SK-N-SH (cell line): ENCODE data around the gene GTPBP4. TPM values are rescaled to one million over a fixed set of nuclear protein-coding genes. Genes with fewer than 3 reads are reported as not detected.

ENCODE experiments used
- CTCF ChIA-PET: fragments of 300-600, 350-600 bp; formaldehyde crosslinking; extraction: SDS; loops from one replicate; lab custom pipeline; 2021; lab: Yijun Ruan, JAX
- POLR2A ChIA-PET: fragments of 350-600 bp; sonication (Branson Sonifier 250); formaldehyde crosslinking; extraction: SDS; loops from one replicate; lab custom pipeline; 2020; ENCODE audit warnings: antibody characterized with exemption, inconsistent platforms; lab: Yijun Ruan, JAX
- DNase-seq: peaks from one replicate; pipeline ENCODE4 v3.0.0; 2012
- H2AFZ ChIP-seq: fragments of 200-600 bp; sonication (generic); 2 replicates; pipeline ENCODE4 v1.8.1; 2016; ENCODE audit warnings: antibody characterized with exemption, mild to moderate bottlenecking, low read depth
- H3F3A ChIP-seq: fragments of 200-600 bp; sonication (generic); replicated peaks from 2 replicates; pipeline ENCODE3; 2016; ENCODE audit warnings: antibody characterized with exemption, mild to moderate bottlenecking; ENCODE audit not compliant: insufficient read depth
- H3K27ac ChIP-seq, 2 experiments: fragments of 200-500 bp in 1 of 2; fragments of 200-600 bp in 1 of 2; sonication (Bioruptor generic) in 1 of 2; sonication (generic), shearing (Covaris generic) in 1 of 2; 2 replicates each; pipeline versions ENCODE4 v1.5.1 to v1.6.1; 2014 to 2016; ENCODE audit warnings: low read depth in 2 of 2, inconsistent platforms in 1 of 2, low read length in 1 of 2, mild to moderate bottlenecking in 1 of 2, mixed read lengths in 1 of 2
- H3K27me3 ChIP-seq: fragments of 200-600 bp; sonication (generic), shearing (Covaris generic); 2 replicates; pipeline ENCODE4 v1.6.1; 2016; ENCODE audit warnings: mixed run types; ENCODE audit not compliant: insufficient read depth
- H3K36me3 ChIP-seq, 2 experiments: fragments of 200-500 bp in 1 of 2; fragments of 200-600 bp in 1 of 2; sonication (Bioruptor generic) in 1 of 2; sonication (generic) in 1 of 2; replicated peaks in 1 of 2; 2 replicates each; pipeline versions ENCODE3 to v1.5.1; 2014 to 2016; ENCODE audit warnings: low read length in 1 of 2, mild to moderate bottlenecking in 1 of 2; ENCODE audit not compliant: insufficient read depth in 2 of 2, control insufficient read depth in 1 of 2
- H3K4me1 ChIP-seq, 2 experiments: fragments of 200-500 bp in 1 of 2; fragments of 200-600 bp in 1 of 2; sonication (Bioruptor generic) in 1 of 2; sonication (generic), shearing (Covaris generic) in 1 of 2; 2 replicates each; pipeline versions ENCODE4 v1.5.1 to v1.6.1; 2014 to 2016; ENCODE audit warnings: low read depth in 1 of 2, low read length in 1 of 2, mixed run types in 1 of 2; ENCODE audit not compliant: insufficient read depth in 2 of 2, control insufficient read depth in 1 of 2
- H3K4me2 ChIP-seq: fragments of 200-600 bp; sonication (generic), shearing (Covaris generic); 2 replicates; pipeline ENCODE4 v1.6.1; 2017; ENCODE audit warnings: mixed run types
- H3K4me3 ChIP-seq, 2 experiments: fragments of 200-500 bp in 1 of 2; fragments of 200-600 bp in 1 of 2; sonication (Bioruptor generic) in 1 of 2; sonication (generic), shearing (Covaris generic) in 1 of 2; 2 replicates each; pipeline versions ENCODE4 v1.5.1 to v1.8.1; 2014 to 2016; ENCODE audit warnings: low read depth in 2 of 2, inconsistent platforms in 1 of 2, low read length in 1 of 2, mild to moderate bottlenecking in 1 of 2, mixed read lengths in 1 of 2, moderate library complexity in 1 of 2
- H3K79me2 ChIP-seq: fragments of 200-600 bp; sonication (generic); 2 replicates; pipeline ENCODE4 v1.8.1; 2017; ENCODE audit warnings: mild to moderate bottlenecking; ENCODE audit not compliant: insufficient read depth
- H3K9ac ChIP-seq: fragments of 200-600 bp; sonication (generic); 2 replicates; pipeline ENCODE4 v1.6.1; 2017; ENCODE audit warnings: mixed run types
- H3K9me2 ChIP-seq: fragments of 200-600 bp; sonication (generic); 2 replicates; pipeline ENCODE4 v1.6.1; 2017; ENCODE audit warnings: mixed run types
- H3K9me3 ChIP-seq: fragments of 200-600 bp; sonication (generic); 2 replicates; pipeline ENCODE4 v1.6.1; 2017; ENCODE audit warnings: mixed run types, mild to moderate bottlenecking, moderate library complexity
- H4K20me1 ChIP-seq: fragments of 200-600 bp; sonication (generic); 2 replicates; pipeline ENCODE4 v1.6.1; 2017; ENCODE audit warnings: mild to moderate bottlenecking, mixed run types; ENCODE audit not compliant: insufficient read depth
- EZH2phosphoT487 ChIP-seq: fragments of 200-600 bp; sonication (generic); IDR thresholded peaks from 2 replicates; pipeline ENCODE4 v1.6.1; 2017; ENCODE audit warnings: low read depth, mixed run types, mild to moderate bottlenecking, antibody characterized with exemption, moderate library complexity, borderline replicate concordance
- FOSL2 ChIP-seq: IDR thresholded peaks from 2 replicates; pipeline ENCODE4 v1.4.0; 2012; ENCODE audit warnings: low read depth, mild to moderate bottlenecking, moderate library complexity, borderline replicate concordance
- FOXJ3 ChIP-seq: sonication (generic); formaldehyde crosslinking; IDR thresholded peaks from 2 replicates; pipeline ENCODE4 v1.5.1; 2020; ENCODE audit warnings: mild to moderate bottlenecking, missing genetic modification reagents
- FOXM1 ChIP-seq: IDR thresholded peaks from 2 replicates; pipeline ENCODE4 v1.4.0; 2012; ENCODE audit warnings: low read depth, mild to moderate bottlenecking
- MXI1 ChIP-seq: IDR thresholded peaks from 2 replicates; pipeline ENCODE4 v1.6.1; 2012; ENCODE audit warnings: mild to moderate bottlenecking, low read depth, low read length, improper control_type of control experiment
- NFIC ChIP-seq: IDR thresholded peaks from 2 replicates; pipeline ENCODE4 v1.4.0; 2012; ENCODE audit warnings: borderline replicate concordance
- PBX3 ChIP-seq: IDR thresholded peaks from 2 replicates; pipeline ENCODE4; 2012
- RAD21 ChIP-seq: IDR thresholded peaks from 2 replicates; pipeline ENCODE4 v1.6.1; 2012; ENCODE audit warnings: mild to moderate bottlenecking, low read length
- RCOR1 ChIP-seq: fragments of 150-350 bp; IDR thresholded peaks from 2 replicates; pipeline ENCODE4 v1.6.1; 2017; ENCODE audit warnings: antibody characterized with exemption, low read length
- RFX5 ChIP-seq: IDR thresholded peaks from 2 replicates; pipeline ENCODE4 v1.6.1; 2012; ENCODE audit warnings: mild to moderate bottlenecking, improper control_type of control experiment, low read length
- RXRA ChIP-seq: IDR thresholded peaks from 2 replicates; pipeline ENCODE4 v1.4.0; 2012; ENCODE audit warnings: low read depth, mild to moderate bottlenecking, borderline replicate concordance
- SIN3A ChIP-seq: IDR thresholded peaks from 2 replicates; pipeline ENCODE4 v1.6.1; 2012; ENCODE audit warnings: low read depth, mild to moderate bottlenecking, low read length, moderate library complexity, borderline replicate concordance
- SMC3 ChIP-seq: IDR thresholded peaks from 2 replicates; pipeline ENCODE4 v1.6.1; 2012; ENCODE audit warnings: low read depth, low read length, improper control_type of control experiment
- TAF1 ChIP-seq: IDR thresholded peaks from 2 replicates; pipeline ENCODE4 v1.6.1; 2012; ENCODE audit warnings: low read depth, mild to moderate bottlenecking, low read length, moderate library complexity, borderline replicate concordance
- TEAD4 ChIP-seq: IDR thresholded peaks from 2 replicates; pipeline ENCODE4 v1.4.0; 2012; ENCODE audit warnings: mild to moderate bottlenecking, borderline replicate concordance; ENCODE audit not compliant: insufficient read depth
- WGBS: methylation state at CpG from one replicate; pipeline ENCODE4 v1.1.6; 2017; ENCODE audit warnings: low lambda C conversion rate; 5-methylcytosine and 5-hydroxymethylcytosine counted together
- polyA plus RNA-seq, 3 experiments: library from polyadenylated mRNA; depleted of rRNA; stranded (reverse); fragments of >200 nt; gene quantifications; 2 replicates each; pipeline ENCODE4 v1.2.3, GENCODE V29; 2012
- TF ChIP-seq, protein P1 (sequence below): IDR thresholded peaks from 2 replicates; pipeline ENCODE4 v1.6.1; 2012; ENCODE audit warnings: mild to moderate bottlenecking, low read depth, low read length, moderate library complexity
- TF ChIP-seq, protein P2 (sequence below): IDR thresholded peaks from 2 replicates; pipeline ENCODE4 v1.4.0; 2012; ENCODE audit warnings: low read depth, borderline replicate concordance

Gene GTPBP4
- polyA plus RNA-seq, 1 of the 3 experiments (the other 2 are of a cell fraction): 36.6 TPM

DNA sequence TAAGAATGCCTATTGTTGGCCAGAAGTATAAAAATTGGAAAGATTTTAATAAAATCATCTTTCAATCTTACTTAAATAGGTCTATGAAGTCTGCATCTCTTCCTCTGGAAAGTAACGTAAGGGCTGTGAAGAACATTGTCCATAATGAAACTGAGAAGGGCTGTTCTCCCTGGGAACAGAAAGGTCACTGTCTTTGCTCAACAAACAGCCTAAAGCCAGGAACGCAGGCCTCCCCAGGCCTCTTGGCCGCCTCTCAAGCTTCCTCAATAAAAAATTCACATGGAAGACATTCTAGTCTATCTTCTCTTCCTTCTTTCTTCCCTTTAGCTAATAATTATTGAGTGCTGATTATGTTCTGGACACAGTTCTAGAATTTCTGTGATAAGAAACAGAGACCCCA is 46.5 kb downstream of the GTPBP4 start:
- ChIA-PET CTCF (no interaction called here), POLR2A (no interaction called here)
- H3K79me2 ChIP-seq: no peaks in the 10 kb centered on the region

GRCh38 chr10:1035201-1035600 is 47.0 kb downstream of the GTPBP4 start:
- H3K79me2 ChIP-seq: no peaks in the 10 kb centered on the region
- H3K27me3 ChIP-seq: no peaks in the 10 kb centered on the region
- no peak overlapping the region for H3K27ac ChIP-seq
- H3K9me2 ChIP-seq: no peaks in the 10 kb centered on the region
- H2AFZ ChIP-seq: no peak overlapping the region
- WGBS: 94% methylated on average over 6 of the region's 6 CpGs
- ChIA-PET CTCF (interaction anchor here (0.8 kb wide), 1 partner anchor 10 kb away, joined by 3 read pairs; no protein-coding TSS in a partner anchor), POLR2A (no interaction called here)
- peaks cover 9 to 19% of the 10 kb centered on the region in 2 experiments for H3K36me3 ChIP-seq
- H3K4me2 ChIP-seq: no peak overlapping the region
- no peaks in the 10 kb centered on the region for H3K4me1 ChIP-seq
- H3K9me3 ChIP-seq: no peaks in the 10 kb centered on the region
- H4K20me1 ChIP-seq: no peaks in the 10 kb centered on the region
- no peak overlapping the region for H3K4me3 ChIP-seq
- H3F3A ChIP-seq: no peaks in the 10 kb centered on the region
- no peak overlapping the region for H3K9ac ChIP-seq
- DNase-seq: no peak
- TF ChIP-seq RCOR1 (no peak), PBX3 (no peak), FOSL2 (no peak), FOXM1 (no peak), RXRA (no peak), RAD21 (no peak), MXI1 (no peak), SIN3A (no peak), TAF1 (no peak), RFX5 (no peak), TEAD4 (no peak)
- TF ChIP-seq, protein P1, sequence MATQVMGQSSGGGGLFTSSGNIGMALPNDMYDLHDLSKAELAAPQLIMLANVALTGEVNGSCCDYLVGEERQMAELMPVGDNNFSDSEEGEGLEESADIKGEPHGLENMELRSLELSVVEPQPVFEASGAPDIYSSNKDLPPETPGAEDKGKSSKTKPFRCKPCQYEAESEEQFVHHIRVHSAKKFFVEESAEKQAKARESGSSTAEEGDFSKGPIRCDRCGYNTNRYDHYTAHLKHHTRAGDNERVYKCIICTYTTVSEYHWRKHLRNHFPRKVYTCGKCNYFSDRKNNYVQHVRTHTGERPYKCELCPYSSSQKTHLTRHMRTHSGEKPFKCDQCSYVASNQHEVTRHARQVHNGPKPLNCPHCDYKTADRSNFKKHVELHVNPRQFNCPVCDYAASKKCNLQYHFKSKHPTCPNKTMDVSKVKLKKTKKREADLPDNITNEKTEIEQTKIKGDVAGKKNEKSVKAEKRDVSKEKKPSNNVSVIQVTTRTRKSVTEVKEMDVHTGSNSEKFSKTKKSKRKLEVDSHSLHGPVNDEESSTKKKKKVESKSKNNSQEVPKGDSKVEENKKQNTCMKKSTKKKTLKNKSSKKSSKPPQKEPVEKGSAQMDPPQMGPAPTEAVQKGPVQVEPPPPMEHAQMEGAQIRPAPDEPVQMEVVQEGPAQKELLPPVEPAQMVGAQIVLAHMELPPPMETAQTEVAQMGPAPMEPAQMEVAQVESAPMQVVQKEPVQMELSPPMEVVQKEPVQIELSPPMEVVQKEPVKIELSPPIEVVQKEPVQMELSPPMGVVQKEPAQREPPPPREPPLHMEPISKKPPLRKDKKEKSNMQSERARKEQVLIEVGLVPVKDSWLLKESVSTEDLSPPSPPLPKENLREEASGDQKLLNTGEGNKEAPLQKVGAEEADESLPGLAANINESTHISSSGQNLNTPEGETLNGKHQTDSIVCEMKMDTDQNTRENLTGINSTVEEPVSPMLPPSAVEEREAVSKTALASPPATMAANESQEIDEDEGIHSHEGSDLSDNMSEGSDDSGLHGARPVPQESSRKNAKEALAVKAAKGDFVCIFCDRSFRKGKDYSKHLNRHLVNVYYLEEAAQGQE: no peak
- TF ChIP-seq, protein P2, sequence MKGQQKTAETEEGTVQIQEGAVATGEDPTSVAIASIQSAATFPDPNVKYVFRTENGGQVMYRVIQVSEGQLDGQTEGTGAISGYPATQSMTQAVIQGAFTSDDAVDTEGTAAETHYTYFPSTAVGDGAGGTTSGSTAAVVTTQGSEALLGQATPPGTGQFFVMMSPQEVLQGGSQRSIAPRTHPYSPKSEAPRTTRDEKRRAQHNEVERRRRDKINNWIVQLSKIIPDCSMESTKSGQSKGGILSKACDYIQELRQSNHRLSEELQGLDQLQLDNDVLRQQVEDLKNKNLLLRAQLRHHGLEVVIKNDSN: no peak

More for the DNA sequence above, 46.5 kb downstream of the GTPBP4 start:
- Histone ChIP-seq H3K4me1 (no peaks in the 10 kb centered on the region), H2AFZ (no peak overlapping the region), H3K27me3 (no peaks in the 10 kb centered on the region), H3K4me3 (no peak overlapping the region), H4K20me1 (no peaks in the 10 kb centered on the region), H3K9me3 (no peaks in the 10 kb centered on the region), H3K4me2 (no peak overlapping the region), H3K9me2 (no peaks in the 10 kb centered on the region), H3K9ac (no peak overlapping the region), H3F3A (no peaks in the 10 kb centered on the region), H3K36me3 (peaks cover 4 to 15% of the 10 kb centered on the region in 2 experiments), H3K27ac (no peak overlapping the region)
- TF ChIP-seq FOXJ3 (CRISPR knock-in tag) (no peak), TAF1 (no peak), SMC3 (no peak), RXRA (no peak), NFIC (no peak), EZH2phosphoT487 (no peak), SIN3A (no peak), MXI1 (no peak)
- TF ChIP-seq, protein P1: no peak
- WGBS: 89% methylated on average over 3 of the region's 3 CpGs
- no peak for DNase-seq
